HCT116 (cell line): Measurements from ENCODE around the gene SEPTIN6.

Experiments used
- CBX3 ChIP-seq: IDR thresholded peaks from 2 replicates; pipeline ENCODE4 v1.6.1; 2012; ENCODE audit warnings: low read depth
- EZH2 ChIP-seq: fragments of 200-600 bp; sonication (generic); IDR thresholded peaks from 2 replicates; pipeline ENCODE4 v1.6.1; 2017; ENCODE audit warnings: antibody characterized with exemption, mixed run types

DNA sequence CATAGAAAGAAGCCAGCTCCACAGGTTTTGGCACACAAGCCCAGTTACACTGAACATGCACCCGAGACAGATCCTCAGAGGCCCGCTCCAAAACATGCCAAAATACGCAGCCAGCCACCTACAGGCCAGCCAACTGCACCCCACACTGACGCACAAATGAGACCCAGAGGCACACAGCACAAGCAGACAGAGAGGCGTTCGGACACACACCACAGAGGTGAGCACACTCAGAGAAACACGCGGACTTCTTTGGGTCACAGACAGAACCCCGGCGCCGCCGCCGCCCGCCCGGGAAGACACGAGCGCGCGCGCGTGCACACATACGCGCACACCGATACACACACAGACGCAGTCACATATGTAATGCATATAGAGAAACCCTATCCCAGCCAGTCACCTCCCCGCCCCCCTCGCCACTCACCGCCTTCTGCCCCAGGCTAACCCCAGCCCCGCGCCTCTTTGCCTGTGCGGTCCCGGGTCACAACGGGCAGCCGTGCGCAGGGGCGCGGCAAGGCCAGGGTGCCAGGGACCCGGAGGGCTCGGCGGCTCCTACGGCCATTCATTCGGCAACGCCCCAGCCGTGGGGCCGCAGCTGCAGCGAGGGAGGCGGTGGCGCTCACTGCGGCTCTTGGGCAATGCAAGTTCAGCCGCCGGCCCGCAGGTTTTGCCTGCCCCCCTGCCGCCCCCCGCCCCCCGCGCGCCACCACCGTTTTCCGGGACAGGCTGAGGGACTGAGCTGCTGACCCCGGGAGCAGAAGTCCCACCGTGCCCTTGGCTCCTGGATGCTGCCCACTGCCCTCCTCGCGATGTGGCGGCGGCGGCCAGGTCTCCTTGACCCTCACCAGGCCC lies 553 bp downstream of the SEPTIN6 start:
- TF ChIP-seq EZH2 (no peak), CBX3 (no peak)
